NCI-H2227 treated with DMSO at 0.1 percent for 48 hours (cell line): ENCODE results near the gene RASA2.

Experiments used
- DNase-seq: peaks from one replicate; lab custom pipeline; 2025; lab: John Stamatoyannopoulos, UW

Gene RASA2, protein sequence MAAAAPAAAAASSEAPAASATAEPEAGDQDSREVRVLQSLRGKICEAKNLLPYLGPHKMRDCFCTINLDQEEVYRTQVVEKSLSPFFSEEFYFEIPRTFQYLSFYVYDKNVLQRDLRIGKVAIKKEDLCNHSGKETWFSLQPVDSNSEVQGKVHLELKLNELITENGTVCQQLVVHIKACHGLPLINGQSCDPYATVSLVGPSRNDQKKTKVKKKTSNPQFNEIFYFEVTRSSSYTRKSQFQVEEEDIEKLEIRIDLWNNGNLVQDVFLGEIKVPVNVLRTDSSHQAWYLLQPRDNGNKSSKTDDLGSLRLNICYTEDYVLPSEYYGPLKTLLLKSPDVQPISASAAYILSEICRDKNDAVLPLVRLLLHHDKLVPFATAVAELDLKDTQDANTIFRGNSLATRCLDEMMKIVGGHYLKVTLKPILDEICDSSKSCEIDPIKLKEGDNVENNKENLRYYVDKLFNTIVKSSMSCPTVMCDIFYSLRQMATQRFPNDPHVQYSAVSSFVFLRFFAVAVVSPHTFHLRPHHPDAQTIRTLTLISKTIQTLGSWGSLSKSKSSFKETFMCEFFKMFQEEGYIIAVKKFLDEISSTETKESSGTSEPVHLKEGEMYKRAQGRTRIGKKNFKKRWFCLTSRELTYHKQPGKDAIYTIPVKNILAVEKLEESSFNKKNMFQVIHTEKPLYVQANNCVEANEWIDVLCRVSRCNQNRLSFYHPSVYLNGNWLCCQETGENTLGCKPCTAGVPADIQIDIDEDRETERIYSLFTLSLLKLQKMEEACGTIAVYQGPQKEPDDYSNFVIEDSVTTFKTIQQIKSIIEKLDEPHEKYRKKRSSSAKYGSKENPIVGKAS

DNA sequence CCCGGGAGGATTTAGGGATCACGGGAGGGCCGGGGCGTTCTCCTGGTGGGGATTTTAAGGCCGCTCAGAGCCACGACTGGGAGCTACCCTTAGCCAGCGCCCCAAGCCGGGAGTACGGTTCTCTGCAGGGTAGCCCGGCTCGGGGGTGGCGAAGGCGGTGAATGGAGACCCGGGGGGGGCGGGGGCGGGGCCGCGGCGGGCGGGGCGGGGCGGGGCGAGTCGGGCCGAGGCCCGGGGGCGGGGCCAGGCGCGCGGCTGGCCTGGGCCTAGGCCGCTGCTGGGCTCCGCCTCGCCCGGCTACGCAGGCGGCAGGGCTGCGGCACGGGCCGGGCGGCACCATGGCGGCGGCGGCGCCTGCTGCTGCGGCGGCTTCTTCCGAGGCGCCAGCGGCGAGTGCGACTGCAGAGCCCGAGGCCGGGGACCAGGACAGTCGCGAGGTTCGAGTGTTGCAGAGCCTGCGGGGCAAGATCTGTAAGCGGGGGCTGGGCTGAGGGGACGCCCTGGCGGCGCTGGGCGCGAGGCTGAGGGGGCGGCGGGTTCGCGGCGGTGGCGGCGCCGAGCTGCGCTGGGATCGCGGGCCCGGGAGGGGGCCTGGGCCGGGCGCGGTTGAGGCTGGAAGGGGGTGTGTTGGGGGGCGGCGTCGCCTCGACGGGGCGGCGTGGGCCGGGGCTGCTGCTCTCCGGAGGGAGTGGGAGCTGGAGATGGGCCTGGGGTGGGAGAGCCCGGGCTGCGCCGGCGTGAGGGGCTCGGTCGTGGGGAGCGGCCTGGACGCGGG lies at the start of gene RASA2:
TSS of gene RASA2 (plus strand) at position 282 of the 775 bp plus-strand sequence. CDS start at position 339, 57 bp downstream.
- DNase-seq = peak; percentile 72

DNA sequence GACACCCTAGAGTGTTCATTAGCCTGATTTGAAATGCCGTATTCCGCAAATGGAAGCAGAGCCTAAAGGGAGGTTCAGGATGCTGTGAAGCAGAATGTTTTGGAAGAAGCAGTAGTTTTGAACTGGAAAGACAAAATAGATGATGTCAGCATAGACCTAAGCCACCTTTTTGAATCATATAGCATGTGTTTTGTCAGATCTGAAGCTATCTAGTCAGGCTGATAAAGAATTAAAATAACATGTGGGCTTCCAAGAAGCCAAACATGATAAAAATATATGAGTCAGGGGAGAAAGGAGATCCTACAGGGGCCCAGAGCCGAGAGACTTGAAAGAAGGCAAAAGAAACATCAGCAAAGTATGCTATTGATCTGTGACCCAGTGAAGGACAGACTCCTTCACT lies 47.2 kb upstream of the RASA2 start:
- no peak for DNase-seq

- DNase-seq = no peak
Observed at GRCh38 chr3:141440942-141441341, 45.9 kb upstream of the RASA2 start.

GRCh38 chr3:141441381-141442364 lies 45.2 kb upstream of the RASA2 start:
- DNase-seq = no peak

- no peak for DNase-seq
Observed at GRCh38 chr3:141442446-141442845, 44.4 kb upstream of the RASA2 start.

DNA sequence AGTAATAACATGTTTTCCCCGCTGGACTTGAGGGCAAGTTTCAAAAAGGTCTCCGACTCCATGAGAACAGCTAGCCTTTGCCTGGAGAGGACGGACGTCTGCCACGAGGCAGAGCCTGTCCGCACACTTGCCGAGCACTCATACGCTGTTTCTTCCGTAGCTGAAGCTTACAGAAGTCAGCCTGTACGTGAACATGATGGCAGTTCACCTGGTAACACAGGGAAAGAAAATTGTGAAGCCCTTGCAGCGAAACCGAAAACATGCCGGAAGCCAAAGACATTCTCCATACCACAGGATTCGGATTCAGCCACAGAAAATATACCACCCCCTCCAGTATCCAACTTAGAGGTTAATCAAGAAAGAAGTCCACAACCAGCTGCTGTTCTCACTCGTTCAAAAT lies 43.9 kb upstream of the RASA2 start:
- DNase-seq = no peak

DNA sequence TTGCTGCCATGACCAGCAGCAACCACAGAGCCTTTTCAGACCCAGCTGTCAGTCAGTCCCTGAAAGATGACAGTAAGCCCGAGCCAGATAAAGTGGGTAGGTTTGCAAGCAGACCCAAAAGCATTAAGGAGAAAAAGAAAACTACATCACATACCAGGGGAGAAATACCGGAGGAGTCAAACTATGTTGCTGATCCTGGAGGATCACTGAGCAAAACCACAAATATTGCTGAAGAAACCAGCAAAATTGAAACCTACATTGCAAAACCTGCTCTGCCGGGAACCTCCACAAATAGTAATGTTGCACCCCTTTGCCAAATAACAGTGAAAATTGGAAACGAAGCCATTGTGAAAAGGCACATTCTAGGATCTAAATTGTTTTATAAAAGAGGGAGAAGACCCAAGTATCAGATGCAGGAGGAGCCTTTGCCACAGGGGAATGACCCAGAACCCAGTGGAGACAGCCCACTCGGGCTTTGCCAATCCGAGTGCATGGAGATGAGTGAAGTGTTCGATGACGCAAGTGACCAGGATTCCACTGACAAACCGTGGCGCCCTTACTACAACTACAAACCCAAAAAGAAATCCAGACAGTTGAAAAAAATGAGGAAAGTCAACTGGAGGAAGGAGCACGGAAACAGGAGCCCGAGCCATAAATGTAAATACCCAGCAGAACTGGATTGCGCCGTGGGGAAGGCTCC lies 42.1 kb upstream of the RASA2 start:
- no peak for DNase-seq

DNA sequence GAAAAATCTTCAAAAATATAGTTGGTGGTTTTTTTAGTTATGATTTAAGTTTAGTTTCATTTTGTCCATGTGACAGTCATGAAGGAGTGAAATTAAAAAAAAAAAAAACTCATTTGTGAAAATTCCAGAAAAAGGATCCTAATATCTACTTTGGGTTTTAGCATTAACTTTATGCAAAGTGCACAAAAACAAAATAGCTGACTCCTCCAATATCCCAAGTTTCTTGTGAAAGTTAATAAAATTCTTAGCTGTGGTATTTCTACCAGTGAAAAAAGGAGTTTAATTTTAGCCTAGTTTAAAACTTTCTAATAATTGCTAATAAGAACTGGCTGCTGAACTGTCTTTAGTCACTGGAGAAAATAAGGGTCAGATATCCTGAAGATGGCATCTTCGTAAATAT lies 40.8 kb upstream of the RASA2 start:
- no peak for DNase-seq

GRCh38 chr3:141446737-141447136 lies 40.1 kb upstream of the RASA2 start:
- DNase-seq = no peak

GRCh38 chr3:141447383-141447782 lies 39.4 kb upstream of the RASA2 start:
- DNase-seq = no peak

DNA sequence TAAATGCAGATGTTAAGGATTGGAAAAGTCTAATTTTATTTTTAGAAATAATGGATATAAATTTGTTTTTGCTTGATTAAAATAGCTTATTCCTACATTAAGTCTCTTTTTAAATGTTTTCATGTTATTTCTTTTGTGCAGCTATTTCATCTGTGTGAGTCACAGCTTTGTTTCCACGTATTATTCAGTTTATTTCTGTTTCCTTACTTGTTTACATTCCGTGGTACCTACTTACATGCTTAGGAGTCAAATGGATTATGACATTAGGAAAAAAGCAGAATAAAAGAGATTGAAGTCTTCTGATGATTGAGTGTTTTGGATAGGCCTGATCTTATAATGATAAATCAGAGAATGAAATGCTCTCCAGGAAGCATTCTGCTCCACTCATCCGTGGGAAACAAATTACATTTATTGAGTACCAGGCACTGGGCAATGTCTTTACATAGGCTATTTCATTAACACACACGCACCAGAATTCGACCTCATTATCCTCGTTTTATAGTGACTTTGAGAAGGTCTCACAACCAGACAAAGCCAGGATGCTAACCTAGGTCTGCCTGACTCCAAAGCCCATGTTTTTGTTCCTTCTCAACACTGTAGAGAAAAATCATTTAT lies 38.1 kb upstream of the RASA2 start:
- no peak for DNase-seq

- no peak for DNase-seq
Observed at GRCh38 chr3:141449424-141449823, 37.4 kb upstream of the RASA2 start.

- DNase-seq = no peak
Observed at GRCh38 chr3:141450727-141451375, 36.0 kb upstream of the RASA2 start.

DNA sequence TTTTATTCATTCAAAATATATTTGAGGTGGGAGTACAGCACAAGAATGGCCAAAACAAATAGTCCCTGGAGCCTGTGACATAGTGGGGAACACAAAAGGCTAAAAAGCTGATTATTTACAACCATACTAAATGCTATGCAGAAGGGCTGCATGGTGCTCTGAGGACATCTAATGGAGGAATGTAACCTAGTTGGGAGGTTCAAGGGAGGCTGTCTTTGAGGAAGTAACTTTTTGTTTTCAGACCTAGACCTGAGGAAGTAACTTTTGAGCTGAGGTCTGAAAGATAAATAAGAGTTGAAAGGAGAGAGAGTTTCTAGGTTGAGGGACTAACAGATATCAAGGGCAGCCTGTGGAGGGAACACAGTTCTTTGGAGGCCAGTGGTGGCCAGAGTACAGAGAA lies 34.8 kb upstream of the RASA2 start:
- DNase-seq = peak; percentile 15

- DNase-seq = no peak
Observed at GRCh38 chr3:141452773-141453172, 34.1 kb upstream of the RASA2 start.

- DNase-seq = no peak
Observed at GRCh38 chr3:141454054-141454453, 32.8 kb upstream of the RASA2 start.

DNA sequence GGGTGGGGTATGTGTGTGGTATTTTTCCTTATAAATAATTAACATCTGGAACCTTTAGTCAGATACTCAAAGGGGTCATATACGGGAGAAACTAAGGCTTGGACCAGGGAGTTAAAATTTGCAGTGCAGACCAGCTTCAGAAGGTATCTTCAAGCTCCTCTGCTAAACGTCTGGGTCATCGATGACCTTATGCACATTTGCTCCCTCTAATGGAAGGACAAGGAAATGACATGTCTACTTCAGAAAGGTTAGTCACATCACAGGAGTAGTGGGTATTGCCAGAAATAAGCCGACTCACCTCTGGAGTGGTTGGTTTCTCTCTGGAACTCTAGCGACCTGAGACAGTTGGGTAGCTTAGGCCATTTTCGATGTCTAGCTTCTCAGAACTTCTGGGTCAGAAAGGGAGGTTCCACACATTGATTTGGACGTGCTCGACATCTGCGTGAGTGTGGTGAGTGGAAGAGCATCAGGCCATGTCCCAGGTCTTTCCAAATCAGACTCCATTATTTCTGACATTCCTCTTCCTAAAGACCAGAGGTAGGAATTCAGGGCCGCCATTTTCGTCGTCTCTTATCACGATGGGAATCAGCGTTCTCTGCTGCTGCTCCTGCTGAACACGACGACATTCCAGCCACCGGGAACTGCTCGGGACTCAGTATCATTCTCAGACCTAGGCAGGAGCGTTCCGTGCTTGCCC lies 31.8 kb upstream of the RASA2 start:
- peak; percentile 26 for DNase-seq

DNA sequence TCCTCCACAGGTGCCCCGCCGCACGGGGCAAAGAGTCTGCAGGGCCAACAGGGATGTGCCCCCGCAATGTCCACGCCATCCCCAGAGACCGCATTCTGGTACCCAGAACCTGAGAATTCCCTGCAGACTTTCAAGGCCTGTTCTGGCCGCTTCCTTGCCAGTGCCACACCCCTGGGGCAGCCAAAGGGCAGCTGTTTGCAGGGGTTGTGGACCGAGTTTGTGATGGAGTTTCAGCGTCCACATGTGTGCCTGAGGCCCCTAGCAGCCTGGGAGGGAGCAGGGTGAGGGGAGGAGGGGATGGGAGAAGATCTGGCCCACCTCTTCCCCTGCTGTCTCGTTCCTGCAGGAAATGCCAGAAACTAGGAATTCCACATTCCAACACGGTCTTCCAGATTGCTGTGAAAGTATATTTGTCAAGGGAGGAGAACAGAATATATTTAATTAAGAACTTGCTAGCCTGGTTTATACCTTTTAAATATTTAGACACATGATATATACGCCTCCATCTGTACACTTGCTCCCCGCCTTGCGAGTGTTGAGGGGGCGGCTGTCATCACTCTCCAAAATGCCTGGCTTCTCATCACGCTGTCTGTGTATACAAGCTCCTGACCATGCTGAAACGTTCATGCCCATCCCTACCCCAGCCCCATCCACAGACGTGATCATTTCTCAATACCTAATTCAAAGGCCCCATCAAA lies 31.1 kb upstream of the RASA2 start:
- DNase-seq = no peak
